Skeletal muscle tissue (tissue), 4 donors: ENCODE data around the gene BNC2. TPM values are rescaled to one million over a fixed set of nuclear protein-coding genes. Genes with fewer than 3 reads are reported as not detected.

Experiments
- H3K27ac ChIP-seq: one replicate; pipeline ENCODE4 v1.7.0; 2013; ENCODE audit warnings: mild to moderate bottlenecking, low read depth, low read length, inconsistent platforms
- H3K27me3 ChIP-seq, 3 donors: one replicate each; pipeline ENCODE4 v1.7.0; 2013; ENCODE audit warnings: low read length in 3 of 3; ENCODE audit not compliant: control insufficient read depth in 3 of 3, insufficient read depth in 3 of 3
- H3K36me3 ChIP-seq, 3 donors: one replicate each; pipeline ENCODE4 v1.7.0; 2013; ENCODE audit warnings: low read length in 3 of 3; ENCODE audit not compliant: control insufficient read depth in 3 of 3, insufficient read depth in 3 of 3
- H3K4me1 ChIP-seq, 3 donors: one replicate each; pipeline ENCODE4 v1.7.0; 2013; ENCODE audit warnings: low read length in 3 of 3, mild to moderate bottlenecking in 3 of 3; ENCODE audit not compliant: control insufficient read depth in 3 of 3, insufficient read depth in 3 of 3
- H3K4me3 ChIP-seq, 3 donors: one replicate each; pipeline ENCODE4 v1.7.0; 2013; ENCODE audit warnings: low read length in 3 of 3
- H3K9ac ChIP-seq, 3 donors: one replicate each; pipeline ENCODE4 v1.7.0; 2013; ENCODE audit warnings: low read length in 3 of 3, mild to moderate bottlenecking in 3 of 3, moderate library complexity in 2 of 3, low read depth in 1 of 3
- H3K9me3 ChIP-seq, 3 donors: one replicate each; pipeline ENCODE4 v1.7.0; 2013; ENCODE audit warnings: low read length in 3 of 3; ENCODE audit not compliant: control insufficient read depth in 3 of 3
- total RNA-seq: library from RNA; depleted of rRNA; stranded (reverse); fragments of >200 nt; gene quantifications from one replicate; pipeline ENCODE4 v1.2.3, GENCODE V29; 2014
- donor health status: Osteomylitis.

The BNC2 gene
- total RNA-seq, 1 donor from 2014 or later = 10.4 TPM

GRCh38 chr9:16417161-16417560, 453.3 kb downstream of the BNC2 start:
- peak overlapping the region in 1 of 3 donors; percentile 11 for H3K4me3 ChIP-seq
- no peaks in the 10 kb centered on the region for H3K4me1 ChIP-seq
- no peaks in the 10 kb centered on the region for H3K27me3 ChIP-seq
- no peaks in the 10 kb centered on the region for H3K9me3 ChIP-seq
- no peak overlapping the region for H3K9ac ChIP-seq
- peak overlapping the region; percentile 33 for H3K27ac ChIP-seq
- H3K36me3 ChIP-seq = peaks cover 0 to 5% (median 3%) of the 10 kb centered on the region in 3 donors

DNA sequence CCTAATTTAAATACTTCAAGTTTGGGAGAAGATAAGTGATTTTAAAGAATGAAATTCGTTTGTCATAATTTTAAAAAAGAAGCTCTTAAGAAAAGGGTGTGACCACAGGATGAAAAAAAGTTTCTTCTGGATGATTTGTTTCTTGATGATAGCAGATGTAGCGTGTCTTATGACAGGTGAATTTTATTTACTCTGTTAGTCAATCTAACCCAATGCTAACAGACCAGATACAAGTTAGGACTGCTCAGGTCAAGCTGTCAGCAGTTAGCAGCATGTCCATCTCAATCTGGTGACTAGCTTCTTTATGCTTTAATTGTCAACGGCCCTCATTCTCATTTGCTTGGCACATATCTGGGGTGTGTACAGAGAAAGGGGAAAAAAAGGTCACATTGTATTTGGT, 456.0 kb downstream of the BNC2 start:
- Histone ChIP-seq H3K9me3 (no peaks in the 10 kb centered on the region), H3K4me1 (no peaks in the 10 kb centered on the region), H3K9ac (no peak overlapping the region), H3K27me3 (no peaks in the 10 kb centered on the region), H3K4me3 (no peak overlapping the region), H3K27ac (peak overlapping the region; percentile 72), H3K36me3 (peaks cover 0 to 5% (median 3%) of the 10 kb centered on the region in 3 donors)

DNA sequence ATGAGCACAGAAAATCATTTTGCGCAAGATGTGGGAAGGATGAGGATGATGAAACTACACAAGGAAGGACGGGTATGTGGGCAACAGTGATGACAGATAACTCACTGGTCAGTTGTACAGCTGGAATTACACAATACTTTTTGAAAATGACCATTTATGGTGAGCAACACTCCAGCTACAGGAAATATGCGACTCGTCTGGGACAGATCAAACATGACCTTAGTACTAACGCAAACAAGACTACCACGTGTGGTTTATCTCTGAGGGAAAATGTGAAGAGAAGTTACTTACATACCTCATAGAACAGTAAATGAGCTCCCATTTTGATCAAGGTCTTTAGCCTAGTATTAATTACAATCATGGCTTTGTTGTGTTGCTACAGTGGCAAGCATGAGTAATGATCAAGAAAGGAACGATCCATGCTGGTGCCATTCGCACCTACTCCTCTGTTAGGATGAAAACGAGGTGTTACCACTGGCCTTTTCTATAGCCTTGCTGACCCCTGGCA, 456.9 kb downstream of the BNC2 start:
- H3K4me1 ChIP-seq = no peaks in the 10 kb centered on the region
- H3K27ac ChIP-seq = peak overlapping the region; percentile 72
- no peaks in the 10 kb centered on the region for H3K9me3 ChIP-seq
- H3K9ac ChIP-seq = no peak overlapping the region
- H3K36me3 ChIP-seq = no peaks in the 10 kb centered on the region
- no peak overlapping the region for H3K4me3 ChIP-seq
- no peaks in the 10 kb centered on the region for H3K27me3 ChIP-seq

GRCh38 chr9:16412740-16413139, 457.7 kb downstream of the BNC2 start:
- H3K4me1 ChIP-seq = no peaks in the 10 kb centered on the region
- H3K27ac ChIP-seq = no peak overlapping the region
- no peak overlapping the region for H3K4me3 ChIP-seq
- H3K36me3 ChIP-seq = no peaks in the 10 kb centered on the region
- H3K9me3 ChIP-seq = no peaks in the 10 kb centered on the region
- H3K9ac ChIP-seq = no peak overlapping the region
- H3K27me3 ChIP-seq = no peaks in the 10 kb centered on the region

DNA sequence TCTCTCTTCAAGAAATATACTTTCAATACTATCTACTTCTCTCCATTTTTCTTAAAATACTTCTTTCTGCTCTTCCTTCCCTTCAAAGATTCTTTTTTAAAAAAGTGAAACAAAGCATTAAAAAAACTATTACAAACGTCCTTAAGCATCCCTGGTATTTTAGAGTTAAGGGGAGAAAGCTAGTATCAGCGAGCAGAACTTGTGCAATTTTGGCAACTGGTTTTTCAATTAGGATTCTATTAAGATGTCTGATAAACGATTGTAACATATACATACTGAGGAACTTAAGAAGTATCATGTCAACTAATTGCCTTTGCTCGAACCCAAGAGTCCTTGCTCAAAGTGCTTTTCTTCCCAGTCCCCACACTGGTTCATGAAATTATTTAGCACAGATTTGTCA, 459.2 kb downstream of the BNC2 start:
- Histone ChIP-seq H3K9me3 (no peaks in the 10 kb centered on the region), H3K4me1 (no peaks in the 10 kb centered on the region), H3K27me3 (no peaks in the 10 kb centered on the region), H3K9ac (no peak overlapping the region), H3K27ac (no peak overlapping the region), H3K36me3 (no peaks in the 10 kb centered on the region), H3K4me3 (no peak overlapping the region)

DNA sequence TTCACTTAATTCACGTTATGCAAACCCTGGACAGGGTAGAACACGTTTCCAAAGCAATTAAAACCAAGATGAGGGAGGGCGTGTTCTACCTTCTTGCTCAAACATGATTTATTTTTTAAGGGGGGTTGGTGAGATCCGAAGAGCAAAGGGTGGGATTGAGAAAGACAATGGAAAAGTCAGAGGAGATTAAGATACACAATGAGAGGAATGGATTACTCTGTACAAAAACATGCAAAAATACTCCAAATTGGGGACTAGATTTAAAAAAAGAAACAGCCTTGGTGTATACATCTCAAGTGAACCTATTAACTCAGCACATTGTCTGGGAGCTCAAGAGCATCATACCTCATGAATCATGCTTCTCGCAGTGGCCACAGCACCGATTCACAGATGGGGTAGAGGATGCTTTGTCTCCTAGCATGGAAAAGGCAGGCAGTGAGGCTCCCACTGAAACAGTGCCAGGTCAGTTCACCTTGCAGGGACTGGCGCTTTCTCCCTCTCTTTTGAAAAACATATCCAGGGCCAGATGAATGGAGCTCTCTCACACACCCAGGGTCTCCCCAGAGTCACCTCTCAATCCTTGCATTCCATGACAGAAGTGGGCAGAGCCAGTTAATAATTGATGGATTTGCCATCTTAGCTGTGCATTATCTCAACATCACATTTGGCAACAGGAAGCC, 459.7 kb downstream of the BNC2 start:
- Histone ChIP-seq H3K4me3 (no peak overlapping the region), H3K4me1 (no peaks in the 10 kb centered on the region), H3K9ac (no peak overlapping the region), H3K36me3 (no peaks in the 10 kb centered on the region), H3K27ac (no peak overlapping the region), H3K9me3 (no peaks in the 10 kb centered on the region), H3K27me3 (no peaks in the 10 kb centered on the region)

- Histone ChIP-seq H3K9ac (no peak overlapping the region), H3K27ac (no peak overlapping the region), H3K27me3 (no peaks in the 10 kb centered on the region), H3K4me3 (no peak overlapping the region), H3K36me3 (no peaks in the 10 kb centered on the region), H3K4me1 (no peaks in the 10 kb centered on the region), H3K9me3 (no peaks in the 10 kb centered on the region)
These were observed 462.9 kb downstream of the BNC2 start for GRCh38 chr9:16407617-16408016.

GRCh38 chr9:16406526-16407225, 463.8 kb downstream of the BNC2 start:
- Histone ChIP-seq H3K4me3 (no peak overlapping the region), H3K27ac (no peak overlapping the region), H3K27me3 (no peaks in the 10 kb centered on the region), H3K9ac (no peak overlapping the region), H3K36me3 (no peaks in the 10 kb centered on the region), H3K4me1 (no peaks in the 10 kb centered on the region), H3K9me3 (no peaks in the 10 kb centered on the region)

- Histone ChIP-seq H3K4me3 (no peak overlapping the region), H3K27ac (no peak overlapping the region), H3K9me3 (no peaks in the 10 kb centered on the region), H3K4me1 (no peaks in the 10 kb centered on the region), H3K9ac (no peak overlapping the region), H3K36me3 (no peaks in the 10 kb centered on the region), H3K27me3 (no peaks in the 10 kb centered on the region)
These were observed 465.0 kb downstream of the BNC2 start for GRCh38 chr9:16405421-16405820.

DNA sequence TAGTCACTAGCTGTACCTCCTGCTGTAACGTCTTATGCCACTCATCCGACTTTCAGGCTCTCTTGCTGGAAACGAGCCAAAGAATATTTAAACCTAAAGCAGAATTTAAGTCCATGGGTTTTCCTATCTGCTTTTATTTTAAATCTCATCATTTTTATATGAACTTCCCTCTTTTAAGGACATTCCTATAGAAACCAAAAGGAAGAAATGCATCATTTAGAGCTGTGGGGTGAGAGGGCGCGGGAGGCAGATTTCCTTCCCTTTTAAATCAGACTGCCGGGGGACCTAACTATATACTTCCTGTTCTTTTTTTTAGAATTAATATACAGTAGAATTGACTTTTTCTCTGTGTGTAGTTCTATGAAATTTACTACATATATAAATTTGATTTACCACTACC, 468.8 kb downstream of the BNC2 start:
- H3K4me3 ChIP-seq = no peak overlapping the region
- no peaks in the 10 kb centered on the region for H3K36me3 ChIP-seq
- H3K27me3 ChIP-seq = no peaks in the 10 kb centered on the region

More for the DNA sequence above, 468.8 kb downstream of the BNC2 start:
- no peaks in the 10 kb centered on the region for H3K4me1 ChIP-seq
- no peaks in the 10 kb centered on the region for H3K9me3 ChIP-seq
- H3K9ac ChIP-seq = no peak overlapping the region
- no peak overlapping the region for H3K27ac ChIP-seq
